Fibroblast of lung (primary cell): ENCODE results near the gene SEMA3D. TPM values are rescaled to one million over a fixed set of nuclear protein-coding genes. Genes with fewer than 3 reads are reported as not detected.

Experiments
- DNase-seq, 2 donors: peaks; one replicate each; pipeline versions ENCODE4 v3.0.0 to v3.0.0-alpha.2; 2010; ENCODE audit warnings: low read depth in 2 of 2
- H2AFZ ChIP-seq: 2 replicates; pipeline ENCODE4 v1.5.1; 2012; ENCODE audit warnings: low read length, control low read depth, inconsistent platforms
- H3K27ac ChIP-seq: 2 replicates; pipeline ENCODE4 v1.5.1; 2011; ENCODE audit warnings: low read length, control low read depth; ENCODE audit not compliant: insufficient read depth
- H3K27me3 ChIP-seq: 2 replicates; pipeline ENCODE4 v1.5.1; 2011; ENCODE audit warnings: mild to moderate bottlenecking, low read length; ENCODE audit not compliant: control insufficient read depth, insufficient read depth
- H3K36me3 ChIP-seq: 2 replicates; pipeline ENCODE4 v1.5.1; 2011; ENCODE audit warnings: low read length; ENCODE audit not compliant: control insufficient read depth, insufficient read depth
- H3K4me1 ChIP-seq: 2 replicates; pipeline ENCODE4 v1.5.1; 2011; ENCODE audit warnings: low read length; ENCODE audit not compliant: control insufficient read depth, insufficient read depth; ENCODE audit errors: extremely low read depth
- H3K4me2 ChIP-seq: 2 replicates; pipeline ENCODE4 v1.5.1; 2011; ENCODE audit warnings: low read length, control low read depth; ENCODE audit not compliant: insufficient read depth; ENCODE audit errors: extremely low read depth
- H3K4me3 ChIP-seq, 4 experiments: fragments of 200-600 bp in 1 of 4; sonication (generic) in 1 of 4; replicated peaks in 1 of 4; 2 replicates each; pipeline ENCODE4 v1.5.1; 2011 to 2016; ENCODE audit warnings: low read length in 4 of 4, low read depth in 3 of 4, mild to moderate bottlenecking in 3 of 4, control low read depth in 2 of 4, inconsistent platforms in 1 of 4, mixed read lengths in 1 of 4; ENCODE audit not compliant: insufficient read depth in 1 of 4; ENCODE audit errors: control extremely low read depth in 1 of 4
- H3K79me2 ChIP-seq: 2 replicates; pipeline ENCODE4 v1.5.1; 2012; ENCODE audit warnings: mild to moderate bottlenecking, low read length, inconsistent platforms; ENCODE audit not compliant: control insufficient read depth, insufficient read depth
- H3K9ac ChIP-seq: 2 replicates; pipeline ENCODE4 v1.5.1; 2011; ENCODE audit warnings: mild to moderate bottlenecking, low read length, control low read depth; ENCODE audit not compliant: insufficient read depth
- H3K9me3 ChIP-seq: 2 replicates; pipeline ENCODE4 v1.5.1; 2012; ENCODE audit warnings: low read depth, low read length; ENCODE audit not compliant: control insufficient read depth, insufficient read depth
- H4K20me1 ChIP-seq: 2 replicates; pipeline ENCODE4 v1.5.1; 2011; ENCODE audit warnings: low read length; ENCODE audit not compliant: control insufficient read depth, insufficient read depth; ENCODE audit errors: extremely low read depth
- CTCF ChIP-seq, 2 donors: IDR thresholded peaks in 1 of 2; conservative IDR thresholded peaks in 1 of 2; 1 replicate in 1 of 2; 2 replicates in 1 of 2; pipeline ENCODE4 v1.5.1; 2011 to 2012; ENCODE audit warnings: low read length in 2 of 2, control low read depth in 1 of 2, inconsistent platforms in 1 of 2, low read depth in 1 of 2, mild to moderate bottlenecking in 1 of 2
- EZH2 ChIP-seq: IDR thresholded peaks from 2 replicates; pipeline ENCODE4 v1.5.1; 2012; ENCODE audit warnings: low read length, control low read depth, mild to moderate bottlenecking; ENCODE audit errors: missing control alignments
- polyA plus RNA-seq, 2 donors: library from polyadenylated mRNA; depleted of rRNA in 1 of 2; stranded (reverse) in 1 of 2; unstranded in 1 of 2; fragments of >200 nt; gene quantifications; 2 replicates each; pipeline ENCODE4 v1.2.1, GENCODE V29; 2011 to 2012; ENCODE audit warnings: missing spikeins in 1 of 2
- total RNA-seq: library from RNA; depleted of rRNA; stranded (reverse); fragments of >200 nt; gene quantifications from 2 replicates; pipeline ENCODE4 v1.2.1, GENCODE V29; 2014

SEMA3D gene
- total and polyA plus RNA-seq, 2 donors (not counting 1 experiment from before 2014, with no cell fraction given): 4.1 to 4.6 TPM

GRCh38 chr7:85061456-85061855 is 125.4 kb downstream of the SEMA3D start:
- no peaks in the 10 kb centered on the region for H4K20me1 ChIP-seq
- H3K27me3 ChIP-seq: no peaks in the 10 kb centered on the region
- no peak overlapping the region for H3K27ac ChIP-seq
- TF ChIP-seq CTCF (conservative IDR thresholded peaks at IDR 0.05 in 1 of 2, IDR thresholded peaks at IDR 0.05 in 1 of 2; ENCODE audit: low read depth in 1 of 2, low read length in 2 of 2) (no peak), EZH2 (no peak)
- no peak overlapping the region for H3K4me3 ChIP-seq
- no peaks in the 10 kb centered on the region for H3K4me1 ChIP-seq
- DNase-seq: no peak
- no peak overlapping the region for H3K4me2 ChIP-seq
- H3K79me2 ChIP-seq: no peaks in the 10 kb centered on the region
- no peak overlapping the region for H3K9ac ChIP-seq
- H2AFZ ChIP-seq: no peak overlapping the region
- no peaks in the 10 kb centered on the region for H3K9me3 ChIP-seq
- H3K36me3 ChIP-seq: no peaks in the 10 kb centered on the region

- no peaks in the 10 kb centered on the region for H3K9me3 ChIP-seq
- no peak overlapping the region for H3K4me3 ChIP-seq
- DNase-seq: no peak
- no peak overlapping the region for H3K27ac ChIP-seq
- H3K27me3 ChIP-seq: no peaks in the 10 kb centered on the region
- no peak overlapping the region for H3K4me2 ChIP-seq
- TF ChIP-seq CTCF (conservative IDR thresholded peaks at IDR 0.05 in 1 of 2, IDR thresholded peaks at IDR 0.05 in 1 of 2; ENCODE audit: low read depth in 1 of 2, low read length in 2 of 2): no peak
- TF ChIP-seq EZH2: no peak
- no peaks in the 10 kb centered on the region for H4K20me1 ChIP-seq
- H3K36me3 ChIP-seq: no peaks in the 10 kb centered on the region
- no peaks in the 10 kb centered on the region for H3K79me2 ChIP-seq
- H2AFZ ChIP-seq: no peak overlapping the region
- H3K4me1 ChIP-seq: no peaks in the 10 kb centered on the region
- no peak overlapping the region for H3K9ac ChIP-seq
These were observed 126.2 kb downstream of the SEMA3D start for GRCh38 chr7:85060696-85061095.

GRCh38 chr7:85055906-85056305 is 130.9 kb downstream of the SEMA3D start:
- no peaks in the 10 kb centered on the region for H3K27me3 ChIP-seq
- H3K4me3 ChIP-seq: no peak overlapping the region

More at GRCh38 chr7:85055906-85056305, 130.9 kb downstream of the SEMA3D start:
- no peak overlapping the region for H3K4me2 ChIP-seq
- H3K27ac ChIP-seq: no peak overlapping the region
- H3K36me3 ChIP-seq: no peaks in the 10 kb centered on the region
- no peaks in the 10 kb centered on the region for H4K20me1 ChIP-seq
- H2AFZ ChIP-seq: no peak overlapping the region
- no peak for DNase-seq
- no peaks in the 10 kb centered on the region for H3K79me2 ChIP-seq
- TF ChIP-seq CTCF (conservative IDR thresholded peaks at IDR 0.05 in 1 of 2, IDR thresholded peaks at IDR 0.05 in 1 of 2; ENCODE audit: low read depth in 1 of 2, low read length in 2 of 2): no peak
- TF ChIP-seq EZH2: no peak
- no peak overlapping the region for H3K9ac ChIP-seq
- H3K9me3 ChIP-seq: no peaks in the 10 kb centered on the region
- no peaks in the 10 kb centered on the region for H3K4me1 ChIP-seq
